HG03139 (cell line): ENCODE measurements around the gene CARD10.
"Not testable (repeated sequence)": the region's sequence is repeated elsewhere in the genome, so short reads cannot be mapped to it uniquely, and the experiment has no call there.

Experiments used
- ATAC-seq: cut with Tn5 transposase; IDR thresholded peaks from one replicate; pipeline ENCODE4 v1.9.1; 2021; ENCODE audit not compliant: unreplicated experiment

Gene CARD10

DNA sequence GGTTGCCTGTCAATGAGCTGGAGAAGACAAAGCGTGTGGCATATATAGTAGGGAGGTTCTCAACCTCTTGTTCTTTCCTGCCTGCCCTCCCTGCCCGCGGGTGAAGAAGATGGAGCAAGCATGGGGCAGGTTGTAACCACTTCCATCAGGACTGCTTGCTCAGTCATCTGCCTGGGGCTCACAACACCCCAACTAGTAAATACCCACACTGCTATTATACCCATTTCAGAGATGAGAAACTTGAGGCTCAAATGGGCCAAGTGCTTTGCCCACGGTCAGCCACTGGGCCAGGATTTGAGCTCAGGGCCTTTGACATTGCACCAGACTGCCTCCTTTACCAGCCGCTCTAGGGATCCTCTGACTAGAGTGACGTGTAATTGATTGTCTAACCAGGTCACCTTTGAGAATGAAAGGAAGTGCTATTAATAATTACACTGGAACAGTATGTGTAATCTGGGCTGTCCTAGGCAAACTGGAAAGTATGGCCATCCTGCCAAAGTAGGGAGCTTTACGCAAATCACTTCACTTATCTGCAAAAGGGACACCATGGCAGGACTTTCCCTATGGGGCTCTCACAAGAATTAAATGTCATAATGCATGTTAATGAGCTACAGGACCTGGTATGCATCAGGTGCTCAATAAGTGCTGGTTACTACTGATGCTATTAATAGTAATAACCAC is 38.2 kb upstream of the CARD10 start:
- ATAC-seq = no peak

DNA sequence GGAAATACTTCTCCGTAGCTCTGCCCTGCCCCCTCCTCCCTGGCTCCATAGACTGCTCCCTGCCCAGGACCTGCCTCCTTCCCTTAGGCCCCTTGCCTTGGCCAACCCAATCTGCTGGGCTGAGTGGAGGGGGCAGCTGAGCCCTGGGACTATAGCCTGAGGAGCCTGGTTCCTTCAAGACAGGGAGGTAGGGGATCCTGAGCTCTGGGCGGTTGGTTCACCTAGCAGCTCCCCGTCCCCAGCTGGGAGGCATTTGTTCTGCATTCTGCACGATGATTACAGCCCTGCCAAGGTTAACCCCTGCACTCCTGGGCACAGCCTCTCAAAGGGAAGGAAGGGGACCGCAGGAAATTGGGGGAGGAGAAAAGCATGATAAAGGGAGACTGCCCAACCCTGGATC is 37.5 kb upstream of the CARD10 start:
- ATAC-seq = no peak

DNA sequence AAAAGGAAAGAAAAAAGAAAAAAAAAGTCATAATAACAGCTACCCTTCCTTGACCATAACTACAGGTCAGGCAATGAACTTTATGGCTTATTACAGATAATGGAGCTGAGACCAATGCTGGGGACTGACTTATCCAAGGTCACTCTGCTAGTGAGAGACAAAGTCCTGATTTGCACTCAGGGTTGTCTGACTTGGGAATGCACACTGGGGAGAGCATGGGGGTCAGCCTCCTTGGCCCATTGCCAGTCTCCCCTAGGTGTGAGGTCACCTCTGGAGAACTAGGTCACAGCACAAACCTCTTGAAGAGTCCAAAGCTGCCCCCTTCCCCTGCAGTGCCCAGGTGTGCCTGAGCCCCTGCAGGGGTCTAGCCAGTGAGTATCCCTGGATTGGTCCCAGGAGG is 35.8 kb upstream of the CARD10 start:
- no peak for ATAC-seq

DNA sequence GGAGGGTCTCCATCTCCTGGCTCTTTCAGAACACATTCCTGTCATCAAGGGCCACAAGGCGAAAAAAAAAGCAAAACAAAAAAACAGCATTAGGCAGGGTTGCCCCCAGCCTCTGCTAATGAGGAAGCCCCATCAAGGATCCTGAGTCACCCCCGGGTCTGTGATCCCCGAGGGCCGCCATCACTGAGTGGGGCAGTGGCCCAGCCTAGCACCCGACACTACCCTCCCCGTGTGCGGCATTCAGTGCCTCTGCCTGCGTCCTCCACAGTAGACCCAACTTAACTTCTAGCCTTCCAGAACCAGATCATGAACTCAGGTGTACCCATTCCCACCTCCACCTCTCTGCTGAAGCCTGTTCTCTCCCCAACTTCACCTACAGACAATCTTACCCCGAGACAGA is 34.5 kb upstream of the CARD10 start:
- no peak for ATAC-seq

DNA sequence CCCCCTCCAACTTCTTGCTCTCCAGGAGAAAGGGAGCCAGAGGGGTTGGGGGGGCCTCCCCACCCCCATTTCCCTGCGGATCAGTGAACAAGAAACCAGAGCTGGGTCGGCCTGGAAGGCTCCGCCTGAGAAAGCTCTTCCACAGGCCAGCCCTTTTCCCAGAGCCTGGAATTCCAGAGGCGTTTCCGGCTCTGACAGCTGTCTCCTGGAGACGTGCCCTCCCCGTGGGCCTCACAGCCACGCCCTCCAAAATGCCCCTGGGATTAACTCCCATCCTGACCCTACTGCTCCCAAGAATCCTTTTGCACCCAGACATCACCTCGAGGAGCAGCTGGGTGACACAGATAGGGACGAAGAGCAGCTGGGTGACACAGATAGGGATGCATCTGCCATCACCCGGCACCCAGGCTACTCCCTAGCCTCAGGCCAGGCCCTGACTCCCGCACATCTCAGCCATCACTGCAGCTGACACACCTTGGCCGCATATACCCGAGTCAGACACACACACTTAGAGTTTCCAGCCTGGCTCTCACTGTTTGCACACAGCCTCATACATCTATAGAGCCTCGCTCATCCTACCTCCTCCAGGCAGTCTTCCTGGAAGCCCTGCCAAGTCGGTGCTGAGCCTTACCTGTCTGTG is 33.4 kb upstream of the CARD10 start:
- no peak for ATAC-seq

DNA sequence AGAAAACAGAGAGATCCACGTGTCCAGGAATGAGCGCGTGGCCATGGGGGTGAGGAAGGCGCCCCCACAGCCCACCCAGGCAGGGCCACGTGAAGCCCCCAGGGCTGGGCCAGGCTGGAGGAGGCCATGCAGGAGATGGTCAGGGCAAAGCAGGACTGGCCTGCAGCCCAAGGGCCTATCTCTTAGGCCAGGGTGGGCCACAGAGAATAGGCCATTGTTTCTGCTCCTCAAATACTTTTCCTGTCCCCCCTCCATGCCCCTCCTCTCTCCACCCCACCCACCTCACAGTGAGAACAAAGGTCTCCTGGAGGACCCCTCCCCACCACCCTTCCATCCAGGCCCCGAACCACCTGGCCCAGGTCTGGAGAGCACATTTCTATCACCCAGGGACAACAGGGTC is 32.8 kb upstream of the CARD10 start:
- no peak for ATAC-seq

DNA sequence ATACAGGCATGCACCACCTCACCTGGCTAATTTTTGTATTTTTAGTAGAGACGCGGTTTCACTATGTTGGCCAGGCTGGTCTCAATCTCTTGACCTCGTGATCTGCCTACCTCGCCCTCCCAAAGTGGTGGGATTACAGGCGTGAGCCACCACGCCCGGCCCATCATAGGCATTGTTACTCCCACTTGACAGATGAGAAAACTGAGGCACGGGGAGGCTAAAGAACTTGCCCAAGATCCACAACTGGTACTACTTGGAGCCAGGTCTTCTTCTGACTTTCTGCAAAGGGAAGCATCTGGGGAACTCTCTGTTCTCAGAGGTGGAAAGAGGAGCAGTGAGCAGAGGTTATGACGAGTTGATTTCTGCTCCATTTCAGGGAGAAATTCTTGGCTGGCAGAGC is 31.7 kb upstream of the CARD10 start:
- not testable (repeated sequence) for ATAC-seq

DNA sequence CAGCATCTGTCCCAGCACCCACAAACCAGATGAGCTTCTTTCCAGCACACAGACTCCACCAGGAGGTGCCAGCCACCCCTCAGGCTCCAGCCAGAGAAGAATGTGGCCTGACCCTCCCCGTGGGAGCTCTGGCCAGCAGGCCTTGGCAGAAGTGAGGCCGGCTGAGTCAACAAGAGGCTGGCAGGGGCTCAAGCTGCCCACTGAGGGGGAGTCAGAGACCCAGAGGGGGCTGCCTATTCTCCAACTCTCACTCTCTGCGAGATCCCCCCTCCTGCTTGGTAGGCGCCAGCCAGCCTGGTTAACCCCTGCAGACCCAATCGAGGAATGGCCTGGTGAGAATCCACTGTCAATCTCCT is 30.5 kb upstream of the CARD10 start:
- ATAC-seq = no peak

DNA sequence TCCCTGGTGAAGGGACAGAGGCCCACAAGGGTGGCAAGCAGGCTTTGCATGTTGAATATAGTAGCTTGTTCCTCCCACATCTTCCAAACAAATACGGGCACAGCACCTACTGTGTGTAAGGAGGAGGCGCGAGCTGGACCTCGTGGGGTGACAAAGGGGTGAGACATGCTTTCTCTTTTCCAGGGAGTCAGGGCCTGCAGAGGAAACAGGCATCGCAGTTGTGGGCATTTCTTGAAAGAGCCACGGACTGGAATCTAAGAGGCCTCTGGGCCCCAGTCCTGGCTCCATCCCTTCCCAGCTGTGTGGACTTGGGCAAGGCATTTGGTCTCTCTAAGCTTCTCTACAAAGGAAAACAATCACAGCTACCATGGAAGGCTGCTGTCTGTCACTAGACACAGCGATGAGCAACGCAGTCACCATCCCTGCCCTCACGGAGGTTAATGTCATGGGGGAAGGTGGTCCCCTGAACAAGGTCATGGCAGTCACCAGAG is 28.1 kb upstream of the CARD10 start:
- no peak for ATAC-seq

DNA sequence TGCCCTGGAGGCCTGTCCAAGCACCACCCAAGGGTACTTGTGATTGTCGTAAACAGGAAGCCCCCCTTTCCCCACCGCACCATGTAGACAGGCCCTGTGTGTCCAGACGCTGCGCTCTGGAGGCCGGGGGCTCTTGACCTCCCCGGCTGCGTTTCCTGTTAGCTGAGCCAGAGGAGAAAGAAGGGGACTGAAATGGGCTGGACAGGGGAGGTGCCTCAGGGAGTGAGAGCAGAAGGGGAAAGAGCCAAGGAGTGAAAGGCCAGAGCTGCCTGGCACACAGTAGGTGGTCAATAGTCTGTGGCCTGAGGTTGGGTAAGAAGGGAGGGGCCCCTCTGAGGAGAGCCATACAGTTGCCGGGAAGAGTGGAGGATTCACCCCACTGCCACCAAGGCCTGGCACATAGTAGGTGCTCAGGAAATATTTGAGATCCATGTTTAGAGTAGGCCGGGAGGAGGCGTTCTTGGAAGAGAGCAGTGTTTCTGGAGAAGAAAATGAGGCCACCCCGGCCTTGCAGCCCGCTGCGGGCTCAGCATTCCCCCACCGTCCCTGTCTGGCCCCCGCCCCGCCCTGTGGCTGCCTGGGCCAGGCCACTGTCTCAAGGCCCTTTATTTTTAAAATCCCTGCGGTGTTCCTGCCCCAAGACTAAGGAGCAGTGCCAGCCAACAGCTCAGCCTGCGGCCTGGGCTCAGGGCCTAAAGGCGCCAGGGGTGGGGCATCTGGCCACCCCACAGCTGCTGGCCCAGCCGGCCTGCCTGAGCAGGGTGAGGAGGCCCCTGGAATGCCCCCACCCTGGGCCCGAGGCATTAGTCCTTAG is 27.4 kb upstream of the CARD10 start:
- ATAC-seq = no peak

DNA sequence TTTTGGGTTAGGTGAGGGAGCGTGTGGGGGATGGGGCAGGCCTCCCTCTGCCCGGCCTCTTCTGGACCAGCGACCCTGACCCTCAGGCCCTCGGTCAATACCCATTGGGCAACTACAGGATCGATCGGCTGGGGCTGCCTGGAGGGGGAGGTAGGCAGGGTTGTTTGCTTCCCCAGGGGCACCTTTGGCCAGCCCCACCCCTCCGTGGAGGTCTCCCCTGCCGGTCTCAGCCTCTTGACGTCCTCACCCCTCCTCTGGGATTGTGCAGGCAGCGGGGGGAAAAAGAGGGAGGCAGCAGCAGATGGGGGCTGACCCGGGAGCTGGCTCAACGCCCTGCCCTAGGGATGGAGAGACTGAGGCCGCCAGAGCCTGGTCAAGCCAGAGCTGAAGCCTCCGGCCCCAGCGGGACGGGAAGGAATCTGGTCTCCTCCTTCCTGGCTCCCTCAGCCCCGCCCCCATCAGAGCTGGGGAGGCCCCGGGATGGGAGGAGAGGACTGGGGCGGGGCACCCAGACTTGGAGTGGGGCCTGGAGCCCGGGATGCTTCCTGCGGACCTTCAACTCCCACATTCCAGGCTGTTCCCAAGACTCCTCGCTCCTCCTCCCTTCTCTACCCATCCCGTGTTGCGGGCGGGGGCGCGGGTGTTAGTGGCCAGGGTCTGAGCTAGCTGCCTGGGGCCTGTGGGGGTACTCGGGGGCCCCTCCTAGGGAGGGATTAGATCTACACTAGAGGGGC is 26.7 kb upstream of the CARD10 start:
- ATAC-seq = no peak

DNA sequence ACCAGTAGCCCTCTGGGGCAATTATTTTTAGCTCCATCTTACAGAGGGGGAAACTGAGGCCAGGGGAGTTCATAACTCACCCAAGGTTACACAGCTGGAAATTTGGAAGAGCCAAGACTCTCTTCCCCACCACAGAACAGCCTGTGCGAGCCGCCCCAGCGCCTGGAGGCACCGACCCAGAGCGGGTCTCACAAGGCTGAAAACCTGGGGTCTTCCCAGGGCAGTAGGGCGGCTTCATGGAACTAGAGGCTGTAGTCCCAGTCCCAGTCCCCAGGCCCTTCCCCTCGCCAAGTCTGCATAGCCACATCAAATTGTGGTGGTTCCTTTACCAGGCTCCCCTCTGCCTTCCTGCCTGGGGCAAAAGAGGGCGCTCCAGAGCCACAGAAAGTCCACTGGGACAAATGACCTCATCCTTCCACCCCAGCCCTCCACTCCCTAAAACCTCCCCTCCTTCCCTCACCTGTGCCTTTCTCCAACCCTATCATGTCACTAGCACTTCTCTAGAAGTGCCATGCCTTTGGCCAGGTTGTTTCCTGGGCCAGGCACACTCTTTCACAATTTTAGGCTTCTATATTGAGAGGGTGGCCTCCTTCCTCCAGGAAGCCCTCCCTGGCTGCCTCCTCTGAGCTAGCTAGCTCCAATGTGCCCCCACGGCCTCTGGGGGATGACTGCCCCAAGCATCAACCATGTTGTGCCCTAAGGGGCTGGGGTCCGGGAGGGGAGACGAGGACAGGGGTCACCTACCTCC is 25.9 kb upstream of the CARD10 start:
- no peak for ATAC-seq

DNA sequence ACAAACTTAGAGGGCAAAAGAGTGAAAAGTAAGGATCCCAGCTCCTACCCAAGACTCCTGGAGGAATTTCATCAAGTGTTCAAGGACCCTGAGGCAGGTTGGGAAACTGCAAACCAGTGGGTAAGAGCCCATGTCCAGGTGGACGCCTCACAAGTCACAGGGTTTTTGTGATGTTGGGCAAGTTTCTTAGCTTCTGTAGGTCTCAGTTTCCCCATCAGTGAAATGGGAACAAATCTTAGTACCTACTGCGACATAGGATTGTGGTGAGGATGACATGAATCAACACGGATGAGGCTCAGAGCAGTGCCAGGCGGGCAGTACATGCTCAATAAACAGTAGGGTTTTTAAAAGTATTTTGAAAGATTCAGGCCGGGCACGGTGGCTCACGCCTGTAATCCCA is 23.7 kb upstream of the CARD10 start:
- no peak for ATAC-seq

DNA sequence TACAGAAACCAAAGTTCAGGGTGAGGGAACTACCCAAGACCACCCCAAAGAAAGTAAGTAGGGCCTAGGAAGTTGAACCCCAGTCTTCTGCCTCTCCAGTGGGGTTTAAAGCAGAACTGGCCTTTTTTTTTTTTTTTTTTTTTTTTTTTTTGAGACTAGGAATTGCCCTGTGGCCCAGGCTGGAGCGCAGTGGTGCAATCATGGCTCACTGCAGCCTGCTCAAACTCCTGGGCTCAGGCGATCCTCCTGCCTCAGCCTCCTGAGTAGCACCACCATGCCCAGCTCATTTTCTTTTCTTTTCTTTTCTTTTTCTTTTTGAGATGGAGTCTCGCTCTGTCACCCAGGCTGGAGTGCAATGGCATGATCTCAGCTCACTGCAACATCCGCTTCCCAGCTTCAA is 23.2 kb upstream of the CARD10 start:
- not testable (repeated sequence) for ATAC-seq

DNA sequence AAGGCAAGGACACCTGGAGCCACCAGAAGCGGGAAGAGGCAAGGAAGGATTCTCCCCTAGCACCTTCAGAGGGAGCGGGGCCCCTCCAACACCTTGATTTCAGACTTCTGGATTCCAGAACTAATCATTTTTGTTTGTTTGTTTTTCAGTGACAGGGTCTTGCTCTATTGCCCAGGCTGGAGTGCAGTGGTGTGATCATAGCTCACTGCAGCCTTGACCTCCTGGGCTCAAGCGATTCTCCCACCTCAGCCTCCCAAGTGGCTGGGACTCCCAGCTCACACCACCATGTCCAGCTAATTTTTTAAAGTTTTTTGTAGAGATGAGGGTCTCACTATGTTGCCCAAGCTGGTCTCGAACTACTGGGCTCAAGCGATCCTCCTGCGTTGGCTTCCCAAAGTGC is 20.6 kb upstream of the CARD10 start:
- ATAC-seq = not testable (repeated sequence)

DNA sequence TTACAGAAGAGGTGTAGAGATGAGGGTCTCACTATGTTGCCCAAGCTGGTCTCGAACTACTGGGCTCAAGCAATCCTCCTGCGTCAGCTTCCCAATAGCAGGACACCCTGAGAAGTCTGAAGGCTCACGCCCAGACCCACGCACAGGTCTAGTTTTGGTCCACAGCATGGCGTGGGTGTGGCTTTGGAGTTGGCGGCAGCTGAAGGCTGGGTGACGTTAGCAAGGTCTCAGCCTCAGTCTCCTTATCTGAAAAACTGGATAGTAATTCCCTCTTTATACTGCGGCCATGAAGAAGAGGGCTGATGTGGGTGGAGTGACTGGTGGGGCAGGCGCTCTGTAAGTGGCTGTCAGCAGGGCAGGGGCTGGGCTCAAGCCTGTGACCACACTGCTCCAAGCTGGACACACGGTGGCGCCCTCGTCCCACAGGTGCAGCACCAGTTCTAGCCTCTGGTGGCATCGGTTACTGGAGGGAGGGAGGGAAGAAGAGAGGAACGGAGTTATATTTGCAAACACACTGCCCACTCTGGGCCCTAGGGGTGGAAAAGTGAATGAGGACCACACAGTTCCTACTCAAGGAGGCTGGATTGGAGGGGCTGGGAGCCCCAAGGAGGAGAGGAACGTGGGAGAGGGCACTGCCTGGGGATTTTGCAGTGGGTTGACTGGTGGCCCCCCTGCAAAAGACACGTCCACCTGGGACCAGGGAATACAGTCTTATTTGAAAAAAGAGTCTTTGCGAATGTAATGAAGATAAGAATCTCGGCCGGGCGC is 19.6 kb upstream of the CARD10 start:
- ATAC-seq = peak; percentile 70

DNA sequence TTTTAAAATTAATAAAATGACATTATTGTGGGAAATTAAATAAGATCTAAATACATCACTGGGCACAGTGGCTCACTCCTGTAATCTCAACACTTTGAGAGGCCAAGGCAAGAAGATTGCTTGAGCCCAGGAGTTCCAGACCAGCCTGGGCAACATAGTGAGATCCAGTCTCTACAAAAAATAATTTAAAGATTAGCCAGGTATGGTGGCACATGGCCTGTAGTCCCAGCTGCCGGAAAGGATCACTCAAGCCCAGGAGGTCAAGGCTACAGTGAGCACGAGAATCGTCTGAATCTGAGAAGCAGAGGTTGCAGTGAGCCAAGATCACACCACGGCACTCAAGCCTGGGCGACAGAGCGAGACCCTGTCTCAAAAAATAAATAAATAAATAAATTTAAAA is 15.9 kb upstream of the CARD10 start:
- no peak for ATAC-seq

DNA sequence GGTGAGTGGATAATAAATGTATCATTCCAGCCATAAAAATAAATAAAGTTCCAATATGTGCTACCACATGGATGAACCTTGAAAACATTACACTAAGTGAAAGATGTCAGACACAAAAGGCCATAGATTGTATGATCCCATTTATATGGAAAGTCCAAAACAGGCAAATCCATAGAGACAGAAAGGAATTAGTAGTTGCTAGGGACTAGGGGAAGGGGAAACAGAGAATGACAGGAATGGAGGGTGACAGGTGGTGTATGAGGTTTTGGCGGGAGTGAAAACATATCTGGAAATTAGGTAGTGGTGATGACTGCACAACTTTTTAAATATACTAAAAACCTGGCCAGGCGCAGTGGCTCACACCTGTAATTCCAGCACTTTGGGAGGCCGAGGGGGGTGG is 15.2 kb upstream of the CARD10 start:
- ATAC-seq = no peak

DNA sequence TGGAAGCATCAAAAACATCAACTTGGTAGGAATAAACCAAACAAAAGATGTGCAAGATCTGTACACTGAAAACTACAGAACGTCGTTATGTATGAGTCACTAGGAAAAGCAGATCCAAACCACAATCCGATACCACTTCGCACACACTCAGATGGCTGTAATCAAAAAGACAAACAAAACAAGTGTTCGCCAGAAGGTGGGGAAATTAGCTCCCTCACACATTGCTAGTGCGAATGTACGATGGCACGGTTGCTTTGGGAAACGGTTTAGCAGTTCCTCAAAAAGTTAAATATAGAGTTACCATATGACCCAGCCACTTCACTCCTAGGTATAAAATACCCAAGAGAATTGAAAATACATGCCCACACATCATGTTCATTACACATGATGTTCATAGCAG is 14.8 kb upstream of the CARD10 start:
- no peak for ATAC-seq
